HFF-Myc (cell line): Measurements from ENCODE around the gene PTPRT.

ENCODE experiments used
- DNase-seq: peaks from one replicate; pipeline ENCODE4 v3.0.0-alpha.2; 2011; ENCODE audit warnings: low read depth; ENCODE audit errors: extremely low read depth
- H3K4me3 ChIP-seq: replicated peaks from 2 replicates; pipeline ENCODE4 v1.5.1; 2011; ENCODE audit warnings: low read depth, mild to moderate bottlenecking, control low read depth, low read length
- TF ChIP-seq, protein P1 (sequence below): IDR thresholded peaks from 2 replicates; pipeline ENCODE4 v1.5.1; 2012; ENCODE audit warnings: mild to moderate bottlenecking, low read depth, low read length, control low read depth; ENCODE audit errors: missing control alignments

Gene PTPRT

DNA sequence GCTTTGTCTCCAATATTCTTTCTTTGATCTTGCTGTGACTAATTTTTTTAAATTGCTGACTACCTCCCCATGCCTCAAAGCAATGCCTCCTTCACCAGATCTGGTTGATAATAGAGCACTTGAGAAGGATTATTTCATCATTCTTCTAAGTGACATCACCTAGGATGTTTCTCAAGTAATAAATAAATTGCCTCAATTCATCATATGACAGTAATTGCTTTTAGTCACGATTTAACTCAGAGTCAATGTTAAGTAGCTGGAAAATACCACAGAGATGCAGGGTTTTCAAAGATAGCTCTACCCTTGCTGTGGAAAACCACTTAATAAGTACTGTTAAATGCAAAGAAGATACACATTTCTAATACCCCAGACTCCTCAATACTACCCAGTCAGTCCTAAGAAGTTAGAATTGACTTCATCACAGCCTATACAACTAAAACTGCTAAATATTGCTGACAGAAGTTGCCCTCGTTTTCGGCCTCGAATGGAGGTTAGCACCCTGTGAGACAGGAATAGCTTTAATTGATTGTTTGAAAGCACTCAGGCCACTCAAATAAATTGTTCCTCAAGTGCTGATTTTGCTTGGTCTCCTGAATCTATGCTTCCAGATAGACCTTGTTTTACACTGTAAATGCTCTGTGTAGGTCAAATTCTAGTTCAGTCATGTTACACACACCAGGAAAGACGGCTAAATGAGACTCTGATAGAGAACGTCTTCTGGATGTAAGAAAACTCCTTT, 931.0 kb downstream of the PTPRT start:
- H3K4me3 ChIP-seq: no peak overlapping the region
- no peak for DNase-seq
- TF ChIP-seq, protein P1, sequence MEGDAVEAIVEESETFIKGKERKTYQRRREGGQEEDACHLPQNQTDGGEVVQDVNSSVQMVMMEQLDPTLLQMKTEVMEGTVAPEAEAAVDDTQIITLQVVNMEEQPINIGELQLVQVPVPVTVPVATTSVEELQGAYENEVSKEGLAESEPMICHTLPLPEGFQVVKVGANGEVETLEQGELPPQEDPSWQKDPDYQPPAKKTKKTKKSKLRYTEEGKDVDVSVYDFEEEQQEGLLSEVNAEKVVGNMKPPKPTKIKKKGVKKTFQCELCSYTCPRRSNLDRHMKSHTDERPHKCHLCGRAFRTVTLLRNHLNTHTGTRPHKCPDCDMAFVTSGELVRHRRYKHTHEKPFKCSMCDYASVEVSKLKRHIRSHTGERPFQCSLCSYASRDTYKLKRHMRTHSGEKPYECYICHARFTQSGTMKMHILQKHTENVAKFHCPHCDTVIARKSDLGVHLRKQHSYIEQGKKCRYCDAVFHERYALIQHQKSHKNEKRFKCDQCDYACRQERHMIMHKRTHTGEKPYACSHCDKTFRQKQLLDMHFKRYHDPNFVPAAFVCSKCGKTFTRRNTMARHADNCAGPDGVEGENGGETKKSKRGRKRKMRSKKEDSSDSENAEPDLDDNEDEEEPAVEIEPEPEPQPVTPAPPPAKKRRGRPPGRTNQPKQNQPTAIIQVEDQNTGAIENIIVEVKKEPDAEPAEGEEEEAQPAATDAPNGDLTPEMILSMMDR: no peak

DNA sequence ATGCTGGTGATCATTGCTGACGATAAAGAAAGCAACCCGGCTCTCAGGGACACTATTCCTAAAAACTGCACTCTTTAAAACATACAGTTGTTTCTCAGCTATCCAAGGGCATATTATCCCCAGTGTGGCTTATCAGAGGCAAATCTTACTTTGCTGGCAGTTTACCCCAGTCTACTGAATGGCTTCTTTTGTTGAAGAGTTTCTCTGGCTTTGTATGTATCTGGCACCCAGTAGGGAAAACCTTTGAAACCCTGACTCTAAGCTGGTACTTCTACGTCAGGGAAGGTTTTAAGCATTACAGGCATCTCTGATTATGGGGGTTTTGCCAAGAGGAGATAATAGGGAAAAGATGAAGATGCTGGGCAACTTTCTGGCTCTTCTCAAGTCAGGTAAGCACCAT, 933.9 kb downstream of the PTPRT start:
- DNase-seq: no peak
- H3K4me3 ChIP-seq: no peak overlapping the region
- TF ChIP-seq, protein P1: no peak

DNA sequence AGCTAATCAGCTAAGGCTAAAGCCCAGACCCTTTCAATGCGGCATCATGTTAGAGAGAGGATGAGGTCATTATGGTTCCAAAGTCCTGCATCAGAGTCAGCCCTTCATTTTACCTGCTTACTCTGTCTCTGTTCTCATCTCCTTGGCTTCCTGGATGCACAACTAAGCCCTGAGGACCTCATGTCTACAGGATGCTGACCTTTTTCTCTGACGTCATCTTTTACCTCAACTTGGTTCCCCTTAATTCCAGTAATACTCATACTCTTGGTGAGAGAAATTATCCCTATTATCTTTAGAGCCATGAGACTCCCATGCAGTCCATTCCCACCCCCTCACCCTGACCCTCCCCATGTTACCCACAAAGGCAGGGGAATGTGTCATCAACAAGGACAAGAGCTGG, 935.0 kb downstream of the PTPRT start:
- TF ChIP-seq, protein P1: no peak
- no peak for DNase-seq
- no peak overlapping the region for H3K4me3 ChIP-seq

DNA sequence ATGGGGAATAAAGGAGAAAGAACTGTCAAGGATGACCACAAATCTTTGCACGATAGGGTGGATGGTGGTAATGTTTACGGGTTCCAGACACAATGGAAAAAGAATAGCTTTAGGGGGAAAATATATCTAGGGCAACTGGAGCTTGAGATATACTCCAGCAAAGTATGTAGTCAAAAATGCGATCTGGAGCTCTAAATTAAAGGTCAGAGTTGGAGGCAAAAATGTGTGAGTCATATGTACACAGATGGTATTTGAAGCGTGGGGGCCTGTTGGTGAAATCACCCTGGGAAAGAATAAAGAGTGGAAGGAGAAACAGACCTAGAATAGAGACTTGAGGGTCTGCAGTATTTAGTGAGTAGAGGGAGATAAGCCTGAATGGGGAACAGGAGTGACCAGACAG, 937.6 kb downstream of the PTPRT start:
- no peak overlapping the region for H3K4me3 ChIP-seq
- DNase-seq: no peak
- TF ChIP-seq, protein P1: no peak

DNA sequence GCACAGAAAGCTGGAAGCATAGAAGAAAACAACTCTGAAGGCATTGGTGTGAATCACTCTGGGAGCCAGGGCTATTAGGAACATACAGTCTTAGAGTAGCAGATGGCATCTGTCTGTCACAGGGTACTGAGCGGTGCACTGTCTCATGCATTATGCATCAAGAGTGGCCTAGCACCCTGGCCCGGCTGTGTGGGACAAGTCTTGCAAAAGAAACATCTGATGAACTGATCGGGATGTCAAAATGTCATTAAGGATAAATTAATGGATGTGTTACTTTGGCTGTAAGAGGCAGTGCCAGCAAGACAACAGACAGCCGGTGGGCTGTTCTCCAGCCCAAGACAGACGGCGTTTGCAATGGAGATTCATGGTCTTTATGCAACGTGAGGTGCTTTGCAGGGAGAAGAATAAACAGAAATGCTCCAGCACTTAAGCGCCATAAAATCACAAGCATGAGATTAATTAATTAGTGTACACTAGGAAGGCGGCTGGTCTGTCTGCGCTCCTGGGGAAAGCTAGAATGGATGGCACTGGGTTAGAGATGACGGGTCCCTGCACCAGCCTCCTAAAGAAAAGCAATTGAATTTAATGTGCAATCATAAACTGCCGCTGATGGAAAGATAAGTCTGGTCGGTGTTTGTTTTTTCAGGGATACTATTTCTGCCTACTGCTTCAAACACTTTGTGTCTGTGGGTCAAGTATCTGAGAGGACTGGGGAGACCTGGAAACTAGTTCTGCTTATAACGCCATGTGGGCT, 970.9 kb downstream of the PTPRT start:
- no peak overlapping the region for H3K4me3 ChIP-seq
- DNase-seq: no peak
- TF ChIP-seq, protein P1: no peak

DNA sequence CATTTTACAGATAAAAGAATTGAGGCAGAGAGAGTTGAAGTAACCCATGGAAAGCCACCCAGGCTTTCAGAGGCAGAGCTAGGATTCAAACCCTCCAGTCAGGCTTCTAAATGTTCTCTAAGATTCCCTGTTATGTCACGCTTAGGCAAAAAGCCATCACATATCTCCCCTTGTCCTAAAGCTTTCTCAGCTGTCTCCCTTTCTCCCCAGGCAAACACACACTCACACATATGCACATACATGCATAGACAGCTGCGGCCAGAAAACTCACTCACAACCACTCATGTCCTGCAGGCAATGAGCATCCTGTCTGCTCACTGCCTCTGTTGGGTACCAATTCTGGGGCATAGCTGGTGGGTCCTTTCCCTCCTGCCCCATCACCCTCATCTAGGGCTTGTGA, 975.6 kb downstream of the PTPRT start:
- TF ChIP-seq, protein P1: no peak
- no peak overlapping the region for H3K4me3 ChIP-seq
- no peak for DNase-seq
